Globus pallidus (tissue), 1 donor: ENCODE measurements around the gene OR52E4.

Source experiments
- DNase-seq: peaks from one replicate; pipeline ENCODE4 v3.0.0-alpha.2; 2015; ENCODE audit warnings: low spot score

The OR52E4 gene

DNA sequence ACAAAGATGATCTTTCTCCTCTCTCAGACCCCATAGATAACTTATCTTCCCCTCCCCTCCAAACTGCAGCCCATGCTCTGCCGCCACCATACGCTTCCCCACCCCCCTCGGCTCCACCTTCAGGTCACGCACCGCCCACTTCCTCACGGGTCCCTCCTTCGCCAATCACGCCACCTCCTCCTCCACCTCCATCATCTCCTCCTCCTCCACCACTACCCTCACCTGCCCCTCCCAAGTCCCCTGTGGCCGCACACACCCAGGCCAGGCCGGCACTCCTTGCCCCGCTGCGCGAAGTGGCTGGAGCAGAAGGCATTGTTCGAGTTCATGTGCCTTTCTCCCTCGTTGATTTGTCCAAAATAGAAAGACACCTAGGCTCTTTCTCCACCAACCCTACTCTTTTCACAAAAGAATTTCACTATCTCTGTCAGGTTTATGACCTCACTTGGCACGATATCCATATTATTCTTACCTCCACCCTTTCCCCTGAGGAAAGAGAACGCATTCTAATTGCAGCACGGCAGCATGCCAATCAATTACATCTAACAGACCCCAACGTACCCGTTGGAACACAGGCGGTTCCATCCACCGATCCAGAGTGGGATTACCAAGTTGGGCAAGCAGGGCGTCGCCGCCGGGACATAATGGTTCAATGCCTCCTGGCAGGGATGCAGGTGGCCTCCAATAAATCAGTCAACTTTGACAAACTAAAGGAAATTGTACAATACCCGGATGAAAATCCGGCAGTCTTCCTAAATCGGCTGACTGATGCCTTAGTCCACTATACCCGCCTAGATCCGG, 49.3 kb downstream of the OR52E4 start:
- DNase-seq = no peak

DNA sequence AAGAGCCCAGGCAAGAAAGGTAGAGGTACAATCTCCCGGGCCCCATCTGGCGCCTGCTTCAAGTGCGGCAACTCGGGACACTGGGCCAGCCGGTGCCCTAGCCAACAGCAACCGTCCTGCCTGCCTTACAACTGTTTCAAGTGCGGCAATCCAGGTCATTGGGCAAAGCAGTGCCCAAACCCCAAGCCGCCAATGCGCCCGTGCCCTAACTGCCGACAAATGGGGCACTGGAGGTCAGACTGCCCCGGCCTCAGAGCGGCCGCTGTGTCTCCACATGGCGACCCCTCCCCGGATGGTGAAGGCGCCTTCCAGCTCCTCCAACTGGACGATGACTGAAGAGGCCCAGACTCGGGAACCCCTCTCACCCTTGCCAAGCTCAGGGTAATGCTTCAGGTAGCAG, 50.2 kb downstream of the OR52E4 start:
- DNase-seq = no peak

DNA sequence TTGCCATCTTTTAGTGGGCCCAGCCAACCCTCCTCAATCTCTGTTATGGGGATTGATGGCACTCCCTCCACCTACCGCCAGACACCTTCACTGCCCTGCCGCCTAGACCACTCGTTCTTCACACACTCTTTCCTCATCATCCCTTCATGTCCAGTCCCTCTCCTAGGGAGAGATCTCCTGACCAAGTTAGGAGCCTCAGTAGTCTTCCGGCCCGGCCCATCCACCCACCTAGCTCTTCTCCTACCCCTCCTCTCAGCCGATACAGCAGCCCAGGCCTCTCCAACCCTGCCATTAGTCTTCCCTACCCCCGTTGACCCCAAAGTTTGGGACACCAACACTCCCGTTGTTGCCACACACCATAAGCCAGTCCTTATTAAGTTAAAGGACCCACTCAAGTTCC, 50.6 kb downstream of the OR52E4 start:
- no peak for DNase-seq

DNA sequence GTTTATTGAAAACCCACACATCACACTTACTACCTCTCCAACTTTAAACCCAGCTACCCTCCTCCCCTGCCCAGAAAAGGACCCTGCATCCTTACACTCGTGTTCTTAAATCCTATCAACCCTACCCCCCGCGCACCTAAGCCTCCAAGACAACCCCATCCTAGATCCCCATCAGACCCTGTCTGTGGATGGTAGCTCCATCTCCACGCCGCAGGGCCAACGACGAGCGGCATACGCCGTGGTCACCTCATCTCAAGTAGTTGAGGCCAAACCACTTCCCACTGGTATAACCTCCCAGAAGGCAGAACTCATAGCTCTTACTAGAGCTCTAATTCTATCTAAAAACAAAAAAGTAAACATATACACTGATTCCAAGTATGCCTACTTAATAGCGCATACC, 52.2 kb downstream of the OR52E4 start:
- no peak for DNase-seq

DNA sequence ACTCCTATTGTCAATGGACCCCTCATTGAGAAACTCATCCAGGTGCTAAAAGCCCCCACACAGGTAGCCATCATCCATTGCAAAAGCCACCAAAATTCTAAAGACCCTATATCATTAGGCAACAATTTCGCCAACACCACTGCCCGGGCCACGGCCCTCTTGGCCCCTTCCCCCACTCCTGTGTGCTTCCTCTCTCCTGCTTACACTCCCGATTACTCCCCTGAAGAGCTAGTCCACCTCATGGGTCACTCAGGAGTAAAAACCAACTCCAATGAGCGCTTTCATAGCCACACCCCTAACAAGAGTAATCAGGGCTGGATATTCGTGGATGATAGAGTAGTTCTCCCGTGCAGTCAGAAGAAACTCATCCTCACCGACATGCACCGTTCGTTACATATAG, 52.7 kb downstream of the OR52E4 start:
- no peak for DNase-seq
